Prostate gland (tissue), 2 donors: ENCODE measurements around the gene PSMD14. TPM values are rescaled to one million over a fixed set of nuclear protein-coding genes. Genes with fewer than 3 reads are reported as not detected.

ENCODE experiments used
- DNase-seq: peaks from one replicate; pipeline ENCODE4 v3.0.0-alpha.2; 2019; ENCODE audit warnings: low spot score
- H3K27ac ChIP-seq, 2 donors: fragments of 200-600 bp; sonication (generic); 2 replicates each; pipeline ENCODE4 v1.5.1; 2017 to 2019
- H3K27me3 ChIP-seq: fragments of 200-600 bp; sonication (generic); replicated peaks from 2 replicates; pipeline ENCODE4 v1.5.1; 2019; ENCODE audit not compliant: insufficient read depth
- H3K36me3 ChIP-seq, 2 donors: fragments of 200-600 bp; sonication (generic); 1 replicate in 1 of 2; 2 replicates in 1 of 2; pipeline versions ENCODE4 v1.5.1 to v1.8.1; 2017 to 2019
- H3K4me1 ChIP-seq: fragments of 200-600 bp; sonication (generic); replicated peaks from 2 replicates; pipeline ENCODE4 v1.5.1; 2019
- H3K4me3 ChIP-seq, 2 donors: fragments of 200-600 bp; sonication (generic); 2 replicates each; pipeline ENCODE4 v1.5.1; 2017 to 2019
- H3K9me3 ChIP-seq: fragments of 200-600 bp; sonication (generic); 2 replicates; pipeline ENCODE4 v1.5.1; 2017
- POLR2A ChIP-seq: fragments of 450-650 bp; IDR thresholded peaks from one replicate; pipeline ENCODE4 v1.6.1; 2016; ENCODE audit warnings: antibody characterized with exemption, mild to moderate bottlenecking
- POLR2AphosphoS5 ChIP-seq: sonication (generic); formaldehyde crosslinking; IDR thresholded peaks from one replicate; pipeline ENCODE4 v1.6.1; 2017; ENCODE audit warnings: antibody characterized with exemption
- WGBS: methylation state at CpG from one replicate; pipeline ENCODE4 v1.1.5; 2018; 5-methylcytosine and 5-hydroxymethylcytosine counted together
- intact Hi-C: fragments of 100-400 bp; cut with DNase I; formaldehyde crosslinking; loops from one replicate; pipeline ENCODE4 v1.14.2; 2022
- total RNA-seq, 2 donors: library from RNA; depleted of rRNA; stranded (reverse); fragments of >200 nt; gene quantifications; one replicate each; pipeline ENCODE4 v1.1.0, GENCODE V29; 2016
- TF ChIP-seq, protein P1 (sequence below), 4 experiments: fragments of 200-600 bp in 2 of 4; fragments of 450-650 bp in 2 of 4; sonication (generic) in 2 of 4; IDR thresholded peaks; 1 replicate in 3 of 4; 2 replicates in 1 of 4; pipeline ENCODE4 v1.5.1; 2016 to 2019; ENCODE audit warnings: antibody characterized with exemption in 4 of 4, mild to moderate bottlenecking in 2 of 4, moderate library complexity in 2 of 4

Gene PSMD14
- total RNA-seq, 2 donors from 2014 or later = 25.1 to 43.1 TPM

DNA sequence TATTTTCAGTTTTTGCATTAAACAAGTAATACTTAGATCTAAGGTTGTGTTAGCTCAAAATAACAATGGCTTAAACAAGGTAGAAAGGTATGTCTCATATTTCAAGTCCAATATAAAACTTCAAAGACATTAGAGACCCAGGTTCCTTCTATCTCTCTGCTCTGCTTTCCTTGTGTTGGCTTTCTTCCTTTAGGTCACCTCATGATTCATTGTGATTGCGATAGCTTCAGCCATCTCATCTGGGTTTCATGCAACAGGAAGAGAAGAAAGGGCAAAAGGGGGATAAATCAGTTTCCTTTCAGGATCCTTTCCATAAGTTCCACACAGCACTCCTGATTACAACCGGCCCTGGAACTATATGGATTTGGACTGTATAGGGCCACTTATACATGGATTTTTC lies 91.9 kb downstream of the PSMD14 start:
- no peak for DNase-seq
- no peak overlapping the region for H3K4me3 ChIP-seq
- H3K9me3 ChIP-seq = no peaks in the 10 kb centered on the region
- H3K27ac ChIP-seq = no peak overlapping the region
- H3K27me3 ChIP-seq = no peaks in the 10 kb centered on the region
- no peaks in the 10 kb centered on the region for H3K4me1 ChIP-seq
- H3K36me3 ChIP-seq = no peaks in the 10 kb centered on the region
- TF ChIP-seq POLR2A (no peak), POLR2AphosphoS5 (no peak)
- TF ChIP-seq, protein P1, sequence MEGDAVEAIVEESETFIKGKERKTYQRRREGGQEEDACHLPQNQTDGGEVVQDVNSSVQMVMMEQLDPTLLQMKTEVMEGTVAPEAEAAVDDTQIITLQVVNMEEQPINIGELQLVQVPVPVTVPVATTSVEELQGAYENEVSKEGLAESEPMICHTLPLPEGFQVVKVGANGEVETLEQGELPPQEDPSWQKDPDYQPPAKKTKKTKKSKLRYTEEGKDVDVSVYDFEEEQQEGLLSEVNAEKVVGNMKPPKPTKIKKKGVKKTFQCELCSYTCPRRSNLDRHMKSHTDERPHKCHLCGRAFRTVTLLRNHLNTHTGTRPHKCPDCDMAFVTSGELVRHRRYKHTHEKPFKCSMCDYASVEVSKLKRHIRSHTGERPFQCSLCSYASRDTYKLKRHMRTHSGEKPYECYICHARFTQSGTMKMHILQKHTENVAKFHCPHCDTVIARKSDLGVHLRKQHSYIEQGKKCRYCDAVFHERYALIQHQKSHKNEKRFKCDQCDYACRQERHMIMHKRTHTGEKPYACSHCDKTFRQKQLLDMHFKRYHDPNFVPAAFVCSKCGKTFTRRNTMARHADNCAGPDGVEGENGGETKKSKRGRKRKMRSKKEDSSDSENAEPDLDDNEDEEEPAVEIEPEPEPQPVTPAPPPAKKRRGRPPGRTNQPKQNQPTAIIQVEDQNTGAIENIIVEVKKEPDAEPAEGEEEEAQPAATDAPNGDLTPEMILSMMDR (IDR thresholded peaks at IDR 0.05) = no peak
- 98% methylated on average over 2 of the region's 2 CpGs for WGBS
- intact Hi-C loops = no loop called here

DNA sequence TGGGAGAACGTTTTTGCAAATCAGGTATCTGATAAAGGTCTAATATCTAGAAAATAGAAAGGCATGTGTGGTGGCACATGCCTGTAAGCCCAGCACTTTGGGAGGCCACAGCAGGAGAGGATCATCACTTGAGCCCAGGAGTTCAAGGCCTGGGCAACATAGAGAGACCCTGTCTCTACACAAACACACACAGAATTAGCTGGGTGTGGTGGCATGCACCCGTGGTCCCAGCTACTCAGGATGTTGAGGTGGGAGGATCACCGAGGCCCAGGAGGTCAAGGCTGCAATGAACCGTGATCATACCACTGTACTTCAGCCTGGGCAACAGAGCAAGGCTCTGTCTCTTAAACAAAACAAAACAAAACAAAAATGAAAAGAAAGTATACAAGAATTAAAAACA lies 94.1 kb downstream of the PSMD14 start:
- Histone ChIP-seq H3K4me3 (no peak overlapping the region), H3K9me3 (no peaks in the 10 kb centered on the region), H3K27me3 (no peaks in the 10 kb centered on the region), H3K4me1 (no peaks in the 10 kb centered on the region), H3K27ac (no peak overlapping the region), H3K36me3 (no peaks in the 10 kb centered on the region)
- TF ChIP-seq POLR2A = no peak
- TF ChIP-seq, protein P1 (IDR thresholded peaks at IDR 0.05) = no peak
- TF ChIP-seq POLR2AphosphoS5 = no peak
- DNase-seq = no peak
- WGBS = 93% methylated on average over 4 of the region's 4 CpGs
- intact Hi-C loops = no loop called here

DNA sequence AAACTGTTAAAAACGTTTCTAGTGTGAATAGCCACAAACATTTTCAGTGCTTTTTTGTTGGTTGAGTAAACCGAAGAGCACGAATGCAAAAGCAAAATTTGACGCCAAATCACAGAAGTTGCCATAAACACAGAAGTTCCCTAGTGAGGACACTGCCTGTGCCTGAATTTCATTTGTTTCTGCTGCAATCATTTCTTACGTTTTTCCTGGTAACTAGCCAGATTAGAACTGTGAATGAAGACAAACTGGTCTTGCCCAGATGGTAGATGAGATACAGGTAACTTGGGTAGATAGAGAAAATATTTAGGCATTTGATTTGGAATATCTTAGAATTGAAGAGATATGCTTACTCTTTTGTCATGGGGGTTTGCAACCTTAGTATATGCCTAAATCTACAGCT lies 98.1 kb downstream of the PSMD14 start:
- Histone ChIP-seq H3K27ac (no peak overlapping the region), H3K4me1 (no peaks in the 10 kb centered on the region), H3K36me3 (no peaks in the 10 kb centered on the region), H3K9me3 (no peaks in the 10 kb centered on the region), H3K4me3 (no peak overlapping the region), H3K27me3 (no peaks in the 10 kb centered on the region)
- 62% methylated on average over 5 of the region's 5 CpGs for WGBS
- TF ChIP-seq POLR2A = no peak
- TF ChIP-seq POLR2AphosphoS5 = no peak
- TF ChIP-seq, protein P1 (IDR thresholded peaks at IDR 0.05) = no peak
- no peak for DNase-seq
- intact Hi-C loops = no loop called here

DNA sequence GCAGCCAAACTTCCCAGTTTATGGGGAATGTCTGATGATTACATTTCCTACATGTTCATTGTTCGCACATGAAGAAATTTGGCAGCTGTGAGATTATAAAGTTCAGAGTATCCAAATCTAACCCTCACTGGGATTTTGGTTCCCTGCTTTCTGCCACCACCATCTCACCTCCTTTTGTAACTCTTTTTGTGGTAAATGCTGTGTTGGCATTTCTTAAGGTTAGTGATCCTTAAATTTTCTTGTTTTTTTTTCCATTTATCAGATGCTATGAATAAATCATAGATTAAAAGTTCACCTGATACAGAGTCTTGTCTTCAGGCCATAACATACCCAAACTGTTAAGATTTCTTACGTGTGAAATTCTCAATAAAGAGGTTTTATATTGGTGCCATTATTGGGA lies 99.4 kb downstream of the PSMD14 start:
- WGBS = 91% methylated on average over 2 of the region's 2 CpGs

DNA sequence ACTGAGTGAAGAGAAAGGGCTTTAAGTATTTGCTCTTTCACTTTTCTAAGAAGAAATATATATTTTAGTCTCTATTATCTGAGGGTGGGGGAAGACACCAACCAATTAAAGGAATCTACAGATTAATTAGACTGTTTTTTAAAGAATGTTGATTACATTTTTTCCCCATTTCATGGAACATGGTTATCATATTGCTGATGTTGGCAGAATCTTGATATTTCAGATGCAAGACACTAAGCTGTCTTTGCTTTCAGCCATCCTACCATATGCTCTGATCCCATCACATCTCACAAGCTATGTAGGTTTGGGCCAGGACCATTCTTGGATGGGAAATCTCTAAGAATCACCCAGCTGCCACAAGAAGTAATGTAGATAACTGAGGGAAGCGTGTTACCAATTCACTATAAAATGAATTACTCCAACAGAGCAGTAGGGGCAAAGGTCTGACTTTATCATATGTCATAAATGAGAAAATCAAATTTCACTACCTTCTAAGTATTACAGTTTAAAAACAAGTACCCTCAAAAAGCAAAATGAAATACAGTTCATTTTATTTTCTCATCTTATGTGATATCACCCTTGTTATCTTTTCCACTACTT lies 101.2 kb downstream of the PSMD14 start:
- H3K4me1 ChIP-seq = no peaks in the 10 kb centered on the region
- no peaks in the 10 kb centered on the region for H3K27me3 ChIP-seq
- H3K4me3 ChIP-seq = no peak overlapping the region
- WGBS = 89% methylated on average over 1 of the region's 1 CpG
- intact Hi-C loops = no loop called here
- no peak for TF ChIP-seq POLR2AphosphoS5
- H3K9me3 ChIP-seq = no peaks in the 10 kb centered on the region
- no peak overlapping the region for H3K27ac ChIP-seq
- DNase-seq = no peak
- H3K36me3 ChIP-seq = no peaks in the 10 kb centered on the region

More for the DNA sequence above, 99.4 kb downstream of the PSMD14 start:
- no peaks in the 10 kb centered on the region for H3K4me1 ChIP-seq
- TF ChIP-seq POLR2AphosphoS5 (no peak), POLR2A (no peak)
- TF ChIP-seq, protein P1 (IDR thresholded peaks at IDR 0.05) = no peak
- H3K9me3 ChIP-seq = no peaks in the 10 kb centered on the region
- no peak overlapping the region for H3K27ac ChIP-seq
- H3K36me3 ChIP-seq = no peaks in the 10 kb centered on the region
- no peak overlapping the region for H3K4me3 ChIP-seq
- intact Hi-C loops = no loop called here
- no peak for DNase-seq
- H3K27me3 ChIP-seq = no peaks in the 10 kb centered on the region
